Mesangial cell (primary cell): ENCODE results near the gene OR14A16. TPM values are rescaled to one million over a fixed set of nuclear protein-coding genes. Genes with fewer than 3 reads are reported as not detected.

Experiments
- total RNA-seq: library from RNA; depleted of rRNA; stranded (reverse); fragments of >200 nt; gene quantifications from 2 replicates; pipeline ENCODE4 v1.2.3, GENCODE V29; 2015

OR14A16 gene
- total RNA-seq = not detected in 2 replicates

GRCh38 chr1:247824023-247824422 is at the start of gene OR14A16:
TSS of gene OR14A16 (minus strand) at chr1:247824119. CDS start at chr1:247815729, 8,390 bp downstream.

DNA sequence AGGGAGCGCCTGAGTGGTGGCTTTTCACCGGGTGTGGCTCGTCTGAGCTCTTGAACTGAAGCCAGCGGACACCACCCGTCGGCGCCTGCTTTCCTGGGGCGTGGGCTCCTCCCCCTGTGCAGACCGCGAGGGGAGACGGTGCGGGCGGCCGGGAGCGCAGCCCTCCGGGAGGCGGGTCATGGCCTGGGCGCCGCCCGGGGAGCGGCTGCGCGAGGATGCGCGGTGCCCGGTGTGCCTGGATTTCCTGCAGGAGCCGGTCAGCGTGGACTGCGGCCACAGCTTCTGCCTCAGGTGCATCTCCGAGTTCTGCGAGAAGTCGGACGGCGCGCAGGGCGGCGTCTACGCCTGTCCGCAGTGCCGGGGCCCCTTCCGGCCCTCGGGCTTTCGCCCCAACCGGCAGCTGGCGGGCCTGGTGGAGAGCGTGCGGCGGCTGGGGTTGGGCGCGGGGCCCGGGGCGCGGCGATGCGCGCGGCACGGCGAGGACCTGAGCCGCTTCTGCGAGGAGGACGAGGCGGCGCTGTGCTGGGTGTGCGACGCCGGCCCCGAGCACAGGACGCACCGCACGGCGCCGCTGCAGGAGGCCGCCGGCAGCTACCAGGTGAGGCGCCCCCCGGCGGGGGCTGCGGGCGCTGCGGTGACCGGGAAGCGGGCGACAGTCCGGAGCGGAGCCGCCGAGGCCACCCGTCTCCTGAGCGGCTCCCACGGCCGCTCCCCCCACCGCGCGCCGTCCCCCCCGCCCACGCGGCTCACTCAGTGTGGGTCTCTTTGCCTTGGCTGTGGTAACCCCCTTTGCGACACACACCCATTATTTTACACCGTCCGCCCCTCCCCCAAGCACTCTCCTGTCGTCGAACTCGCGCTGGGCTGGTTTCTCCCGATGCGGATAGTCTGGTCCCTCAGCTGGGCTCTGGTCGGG is 33.4 kb upstream of the OR14A16 start, which contains the start of gene TRIM58:
TRIM58 (plus strand) TSS at position 119 of the 916 bp plus-strand sequence; CDS start at position 179, 60 bp downstream.

GRCh38 chr1:247841796-247842195 is 17.9 kb upstream of the OR14A16 start, which contains the start of gene OR11L1:
TSS of gene OR11L1 (minus strand) at chr1:247841896. CDS start at chr1:247841896, 0 bp downstream.

Other genes starting within 250 kb of the OR14A16 start
- not detected in 2 replicates for gene OR2G2, start 235.8 kb downstream of the OR14A16 start, total RNA-seq
- gene OR2G3, start 218.5 kb downstream of the OR14A16 start, total RNA-seq = not detected in 2 replicates
- not detected in 2 replicates for gene OR13G1, start 144.4 kb downstream of the OR14A16 start, total RNA-seq
- not detected in 2 replicates for gene OR6F1, start 107.5 kb downstream of the OR14A16 start, total RNA-seq
- not detected in 2 replicates for gene OR14K1, start 85.5 kb downstream of the OR14A16 start, total RNA-seq
- gene OR14A2, start 76.0 kb downstream of the OR14A16 start, total RNA-seq = not detected in 2 replicates
- gene OR1C1, start 63.6 kb downstream of the OR14A16 start, total RNA-seq = not detected in 2 replicates
- not detected in 2 replicates for gene OR11L1, start 17.8 kb upstream of the OR14A16 start, total RNA-seq
- gene TRIM58, start 33.1 kb upstream of the OR14A16 start, total RNA-seq = 4.1 and 4.4 TPM in 2 replicates
- gene OR2W3, start 71.5 kb upstream of the OR14A16 start, total RNA-seq = 1.1 and 4.2 TPM in 2 replicates
- not detected in 2 replicates for gene OR2T8, start 96.1 kb upstream of the OR14A16 start, total RNA-seq
- 0.13 TPM in 1 of 2 replicates, not detected in the other for gene OR2AJ1, start 100.8 kb upstream of the OR14A16 start, total RNA-seq
- not detected in 2 replicates for gene OR2L8, start 124.7 kb upstream of the OR14A16 start, total RNA-seq
- not detected in 2 replicates for gene OR2AK2, start 141.1 kb upstream of the OR14A16 start, total RNA-seq
- gene OR2L5, start 189.5 kb upstream of the OR14A16 start, total RNA-seq = not detected in 2 replicates
- not detected in 2 replicates for gene OR2L2, start 206.0 kb upstream of the OR14A16 start, total RNA-seq
- not detected in 2 replicates for gene OR2L3, start 222.7 kb upstream of the OR14A16 start, total RNA-seq